ENCODE data around the gene OTUD5. TPM values are rescaled to one million over a fixed set of nuclear protein-coding genes. Genes with fewer than 3 reads are reported as not detected.

OTUD5 gene
- total and polyA plus RNA-seq, 7 donors: 22.4 to 41.4 (median 35.3) TPM

GRCh38 chrX:48918301-48918642 lies 39.1 kb downstream of the OTUD5 start:
- TF ChIP-seq EP300 (IDR thresholded peaks at IDR 0.05) (no peak), POLR2A (IDR thresholded peaks at IDR 0.05) (no peak), CTCF (IDR thresholded peaks at IDR 0.05) (no peak), POLR2AphosphoS5 (IDR thresholded peaks at IDR 0.05) (no peak)
- H3K9me3 ChIP-seq: no peaks in the 10 kb centered on the region
- H3K36me3 ChIP-seq: peaks cover 0 to 12% (median 3%) of the 10 kb centered on the region in 4 donors
- H3K4me1 ChIP-seq: peaks cover 0 to 20% (median 8%) of the 10 kb centered on the region in 4 donors
- WGBS, 2 donors: 3 to 4% methylated on average over 23 of the region's 23 CpGs
- peak overlapping the region; percentile 82 to 90 (median 86) for H3K27ac ChIP-seq
- H3K4me3 ChIP-seq: peak overlapping the region; percentile 58 to 61 (median 60)
- H3K27me3 ChIP-seq: no peaks in the 10 kb centered on the region
- intact Hi-C loops (cut with DNase I): loop anchor here (5.0 kb wide), 2 partner anchors 124 to 321 kb away; partner anchors contain the start of genes TFE3 and WDR13
- no peak for DNase-seq

DNA sequence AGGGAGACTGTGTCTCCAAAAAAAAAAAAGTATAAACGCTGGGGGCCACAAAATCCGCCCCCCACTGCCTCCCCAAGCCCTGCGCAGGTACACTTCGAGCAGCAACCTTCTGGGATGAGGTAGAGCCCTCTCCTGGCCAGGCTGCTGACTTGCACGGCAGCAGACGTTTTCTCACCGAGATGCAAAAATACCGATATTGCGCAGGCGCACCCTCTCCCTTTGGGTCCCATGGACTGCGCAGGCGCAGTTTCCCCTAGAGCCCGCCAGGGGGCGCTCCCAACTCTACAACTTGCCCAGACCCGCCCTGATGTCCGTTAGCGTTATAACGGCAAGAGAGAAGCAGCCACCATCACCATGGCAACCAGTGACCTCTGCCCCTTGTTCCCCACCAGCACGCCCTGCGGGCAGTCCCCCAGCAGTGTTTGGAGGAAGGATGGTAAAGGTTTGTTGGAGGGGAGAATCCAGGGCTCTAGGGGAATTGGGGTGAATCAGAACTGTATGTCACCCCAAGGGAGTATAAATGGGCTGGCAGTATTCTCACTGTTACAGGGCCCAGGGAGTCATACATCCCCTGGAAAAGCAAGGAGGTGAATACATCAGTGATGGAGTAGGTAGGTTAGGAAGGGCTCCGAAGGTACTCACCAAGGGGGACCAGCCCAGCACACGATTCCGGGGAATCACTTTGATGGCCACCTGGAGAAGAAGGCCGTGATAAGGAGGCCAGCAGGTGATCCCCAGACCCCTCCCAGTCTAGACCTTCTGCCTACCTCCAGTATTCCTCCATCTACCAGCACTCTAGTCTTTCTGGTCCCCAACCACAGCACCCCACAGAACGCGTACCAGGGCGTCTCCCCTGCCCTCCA lies 40.0 kb downstream of the OTUD5 start:
- peak overlapping the region in 2 of 4 donors; percentile 8 to 20 for H3K4me3 ChIP-seq

GRCh38 chrX:48914593-48915493 lies 42.6 kb downstream of the OTUD5 start:
- H3K27ac ChIP-seq: no peak overlapping the region
- H3K4me1 ChIP-seq: peaks cover 0 to 28% (median 14%) of the 10 kb centered on the region in 4 donors
- no peaks in the 10 kb centered on the region for H3K9me3 ChIP-seq
- no peak for DNase-seq
- no peaks in the 10 kb centered on the region for H3K36me3 ChIP-seq
- WGBS, 2 donors: 84 to 88% methylated on average over 13 of the region's 13 CpGs
- no peak overlapping the region for H3K4me3 ChIP-seq
- H3K27me3 ChIP-seq: no peaks in the 10 kb centered on the region
- TF ChIP-seq POLR2A (IDR thresholded peaks at IDR 0.05) (no peak), POLR2AphosphoS5 (IDR thresholded peaks at IDR 0.05) (no peak), CTCF (IDR thresholded peaks at IDR 0.05) (no peak), EP300 (IDR thresholded peaks at IDR 0.05) (no peak)
- intact Hi-C loops (cut with DNase I): loop anchor here (5.0 kb wide), 2 partner anchors 127 to 318 kb away; partner anchors contain the start of genes TFE3 and WDR13

More for the DNA sequence above, 40.0 kb downstream of the OTUD5 start:
- DNase-seq: peak; percentile 95
- WGBS, 2 donors: 5 to 11% methylated on average over 27 of the region's 27 CpGs
- Histone ChIP-seq H3K9me3 (no peaks in the 10 kb centered on the region), H3K4me1 (peaks cover 0 to 20% (median 8%) of the 10 kb centered on the region in 4 donors), H3K36me3 (peaks cover 0 to 4% (median 0%) of the 10 kb centered on the region in 4 donors), H3K27ac (peak overlapping the region; percentile 82 to 90 (median 86)), H3K27me3 (no peaks in the 10 kb centered on the region)
- no peak for TF ChIP-seq POLR2A (IDR thresholded peaks at IDR 0.05)
- TF ChIP-seq EP300 (IDR thresholded peaks at IDR 0.05): no peak
- peak in 2 of 4 donors; percentile 9 to 46 for TF ChIP-seq POLR2AphosphoS5 (IDR thresholded peaks at IDR 0.05)
- peak; percentile 82 to 88 (median 84) for TF ChIP-seq CTCF (IDR thresholded peaks at IDR 0.05)
- intact Hi-C loops (cut with DNase I): loop anchor here (5.0 kb wide), 2 partner anchors 125 to 320 kb away; partner anchors contain the start of genes TFE3 and WDR13

DNA sequence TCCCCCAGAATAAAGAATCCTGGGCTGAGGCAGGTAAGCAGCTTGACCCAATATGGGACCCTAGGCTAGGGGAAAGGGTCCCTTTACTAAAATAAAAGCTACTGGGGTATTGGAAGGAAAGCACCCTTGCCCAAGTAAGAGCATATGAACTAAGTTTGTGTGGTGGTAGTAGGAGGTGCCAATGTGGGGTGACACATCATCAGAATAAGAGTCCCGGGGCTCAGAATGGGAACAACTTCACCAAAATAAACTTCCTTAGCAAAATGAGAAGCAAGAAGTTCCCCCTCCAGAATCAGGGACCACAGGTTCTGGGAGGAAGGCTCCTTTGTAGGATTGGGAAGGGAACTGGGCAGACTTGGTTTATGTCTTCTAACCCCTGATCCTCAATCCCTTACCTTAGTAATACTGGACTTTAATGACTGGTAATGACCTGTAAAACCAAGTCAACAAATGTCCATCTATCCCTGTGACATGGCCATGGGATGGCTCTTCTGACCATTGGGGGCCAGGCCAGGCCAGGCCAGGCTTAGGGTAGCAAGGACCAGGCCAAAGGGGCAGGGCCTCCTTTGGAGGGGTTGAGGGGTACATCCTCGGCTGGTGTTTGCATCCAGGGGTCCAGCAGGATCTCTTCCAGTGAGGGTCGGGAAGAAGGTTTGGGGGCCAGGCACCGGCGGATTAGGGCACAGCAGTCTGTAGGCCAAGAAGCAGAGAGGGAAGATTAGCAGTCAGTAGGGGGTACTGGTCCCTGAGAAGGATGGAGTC lies 43.6 kb downstream of the OTUD5 start:
- no peak for TF ChIP-seq POLR2A (IDR thresholded peaks at IDR 0.05)
- TF ChIP-seq CTCF (IDR thresholded peaks at IDR 0.05): no peak
- TF ChIP-seq POLR2AphosphoS5 (IDR thresholded peaks at IDR 0.05): no peak
- TF ChIP-seq EP300 (IDR thresholded peaks at IDR 0.05): no peak
- Histone ChIP-seq H3K36me3 (no peaks in the 10 kb centered on the region), H3K4me1 (peaks cover 0 to 22% (median 11%) of the 10 kb centered on the region in 4 donors), H3K27ac (no peak overlapping the region), H3K4me3 (no peak overlapping the region), H3K27me3 (no peaks in the 10 kb centered on the region), H3K9me3 (no peaks in the 10 kb centered on the region)
- WGBS, 2 donors: 80 to 84% methylated on average over 5 of the region's 5 CpGs
- no peak for DNase-seq
- intact Hi-C loops (cut with DNase I): no loop called here
